Neural crest cell (in vitro differentiated cells): ENCODE results near the gene DBR1. TPM values are rescaled to one million over a fixed set of nuclear protein-coding genes. Genes with fewer than 3 reads are reported as not detected.

Source experiments
- DNase-seq: peaks from one replicate; pipeline ENCODE4 v3.0.0; 2021; ENCODE audit warnings: low read depth, mixed read lengths, low spot score
- H3K27ac Mint-ChIP-seq: one replicate; pipeline ENCODE4 v1.8.0; 2021; ENCODE audit warnings: mild to moderate bottlenecking, mixed read lengths; ENCODE audit not compliant: unreplicated experiment
- H3K27me3 Mint-ChIP-seq: 2 replicates; pipeline ENCODE4 v1.8.0; 2021; ENCODE audit warnings: low read depth, mild to moderate bottlenecking, mixed read lengths
- H3K36me3 Mint-ChIP-seq: 2 replicates; pipeline ENCODE4 v1.8.0; 2021; ENCODE audit warnings: low read depth, mild to moderate bottlenecking, mixed read lengths
- H3K4me1 Mint-ChIP-seq: 2 replicates; pipeline ENCODE4 v1.8.0; 2021; ENCODE audit warnings: mixed read lengths
- H3K4me3 Mint-ChIP-seq: one replicate; pipeline ENCODE4 v1.8.0; 2021; ENCODE audit warnings: mild to moderate bottlenecking, mixed read lengths
- H3K9me3 Mint-ChIP-seq: 2 replicates; pipeline ENCODE4 v1.8.0; 2021; ENCODE audit warnings: mixed read lengths
- total RNA-seq: library from RNA; stranded (reverse); gene quantifications from 2 replicates; pipeline ENCODE4 v1.2.1, GENCODE V29; 2021
- TF ChIP-seq, protein P1 (sequence below): fragments of 200-600 bp; sonication (generic); conservative IDR thresholded peaks from 2 replicates; pipeline ENCODE4 v1.5.0; 2021; ENCODE audit warnings: antibody characterized with exemption, mild to moderate bottlenecking

Gene DBR1
- total RNA-seq, 1 donor from 2014 or later = 25.6 TPM

DNA sequence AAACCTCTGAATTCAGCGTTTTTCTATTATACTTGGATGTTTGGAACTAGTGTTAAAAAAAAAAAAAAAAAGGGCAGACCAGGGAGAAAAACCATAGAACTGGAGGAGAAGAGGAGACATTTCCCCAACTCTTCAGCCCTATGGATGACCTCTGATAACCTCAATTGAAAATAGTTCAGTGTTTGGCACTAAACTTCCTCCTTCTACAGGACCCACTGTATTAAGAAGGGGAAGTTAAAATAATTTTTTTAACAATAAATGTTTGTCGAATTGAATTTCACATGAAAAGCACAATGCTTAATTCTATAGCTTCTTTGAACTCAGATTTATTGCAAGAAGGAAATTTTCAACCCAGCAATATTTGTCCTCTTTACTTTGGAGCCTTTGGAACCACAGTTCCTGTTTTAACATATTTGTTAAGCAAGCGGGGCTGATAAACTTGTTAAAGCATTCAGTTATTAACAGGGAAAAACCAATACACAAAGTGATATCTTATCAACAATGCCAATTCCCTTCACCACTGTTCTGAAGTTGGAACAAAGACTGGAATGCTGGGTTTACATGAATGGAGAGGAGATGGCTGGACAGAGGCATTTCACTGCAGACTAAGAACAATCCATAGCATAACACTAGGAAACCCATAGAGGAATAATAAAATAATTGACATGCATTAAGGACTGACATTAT lies 39.4 kb downstream of the DBR1 start:
- no peak for DNase-seq
- no peaks in the 10 kb centered on the region for H3K36me3 Mint-ChIP-seq
- no peaks in the 10 kb centered on the region for H3K27me3 Mint-ChIP-seq
- H3K4me1 Mint-ChIP-seq = peaks cover 8% of the 10 kb centered on the region
- no peak overlapping the region for H3K27ac Mint-ChIP-seq
- no peaks in the 10 kb centered on the region for H3K9me3 Mint-ChIP-seq
- TF ChIP-seq, protein P1, sequence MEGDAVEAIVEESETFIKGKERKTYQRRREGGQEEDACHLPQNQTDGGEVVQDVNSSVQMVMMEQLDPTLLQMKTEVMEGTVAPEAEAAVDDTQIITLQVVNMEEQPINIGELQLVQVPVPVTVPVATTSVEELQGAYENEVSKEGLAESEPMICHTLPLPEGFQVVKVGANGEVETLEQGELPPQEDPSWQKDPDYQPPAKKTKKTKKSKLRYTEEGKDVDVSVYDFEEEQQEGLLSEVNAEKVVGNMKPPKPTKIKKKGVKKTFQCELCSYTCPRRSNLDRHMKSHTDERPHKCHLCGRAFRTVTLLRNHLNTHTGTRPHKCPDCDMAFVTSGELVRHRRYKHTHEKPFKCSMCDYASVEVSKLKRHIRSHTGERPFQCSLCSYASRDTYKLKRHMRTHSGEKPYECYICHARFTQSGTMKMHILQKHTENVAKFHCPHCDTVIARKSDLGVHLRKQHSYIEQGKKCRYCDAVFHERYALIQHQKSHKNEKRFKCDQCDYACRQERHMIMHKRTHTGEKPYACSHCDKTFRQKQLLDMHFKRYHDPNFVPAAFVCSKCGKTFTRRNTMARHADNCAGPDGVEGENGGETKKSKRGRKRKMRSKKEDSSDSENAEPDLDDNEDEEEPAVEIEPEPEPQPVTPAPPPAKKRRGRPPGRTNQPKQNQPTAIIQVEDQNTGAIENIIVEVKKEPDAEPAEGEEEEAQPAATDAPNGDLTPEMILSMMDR = no peak
- no peak overlapping the region for H3K4me3 Mint-ChIP-seq

DNA sequence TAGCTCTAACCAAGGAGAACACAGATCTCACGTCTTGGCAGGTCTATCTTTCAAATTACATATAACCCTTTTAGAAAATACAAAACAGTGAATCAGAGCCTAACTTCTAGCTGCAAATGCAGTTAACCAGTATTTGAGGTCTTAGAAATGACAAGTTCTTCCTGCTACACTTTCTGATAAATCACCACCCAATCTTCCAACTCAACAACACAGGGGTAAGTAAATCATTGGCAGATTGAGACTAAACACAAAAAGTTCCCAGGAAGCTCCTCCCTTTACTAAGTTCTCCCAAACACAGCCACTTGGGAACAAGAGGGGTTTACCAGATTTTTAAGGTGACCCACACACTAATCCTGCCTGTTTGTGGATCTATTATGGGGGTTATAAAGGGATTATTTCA lies 42.5 kb downstream of the DBR1 start, which contains the start of gene A4GNT:
Gene A4GNT, minus strand, starts transcription at position 152 of the 400 bp plus-strand sequence. CDS start 1,134 bp downstream, outside the sequence.
- TF ChIP-seq, protein P1 = no peak
- no peak within 1 kb of the TSS for H3K27ac Mint-ChIP-seq
- no peak for DNase-seq
- no peaks in the 10 kb centered on the region for H3K36me3 Mint-ChIP-seq
- H3K27me3 Mint-ChIP-seq = no peaks in the 10 kb centered on the region
- H3K9me3 Mint-ChIP-seq = no peaks in the 10 kb centered on the region
- peaks cover 8% of the 10 kb centered on the region for H3K4me1 Mint-ChIP-seq
- H3K4me3 Mint-ChIP-seq = no peak within 1 kb of the TSS

DNA sequence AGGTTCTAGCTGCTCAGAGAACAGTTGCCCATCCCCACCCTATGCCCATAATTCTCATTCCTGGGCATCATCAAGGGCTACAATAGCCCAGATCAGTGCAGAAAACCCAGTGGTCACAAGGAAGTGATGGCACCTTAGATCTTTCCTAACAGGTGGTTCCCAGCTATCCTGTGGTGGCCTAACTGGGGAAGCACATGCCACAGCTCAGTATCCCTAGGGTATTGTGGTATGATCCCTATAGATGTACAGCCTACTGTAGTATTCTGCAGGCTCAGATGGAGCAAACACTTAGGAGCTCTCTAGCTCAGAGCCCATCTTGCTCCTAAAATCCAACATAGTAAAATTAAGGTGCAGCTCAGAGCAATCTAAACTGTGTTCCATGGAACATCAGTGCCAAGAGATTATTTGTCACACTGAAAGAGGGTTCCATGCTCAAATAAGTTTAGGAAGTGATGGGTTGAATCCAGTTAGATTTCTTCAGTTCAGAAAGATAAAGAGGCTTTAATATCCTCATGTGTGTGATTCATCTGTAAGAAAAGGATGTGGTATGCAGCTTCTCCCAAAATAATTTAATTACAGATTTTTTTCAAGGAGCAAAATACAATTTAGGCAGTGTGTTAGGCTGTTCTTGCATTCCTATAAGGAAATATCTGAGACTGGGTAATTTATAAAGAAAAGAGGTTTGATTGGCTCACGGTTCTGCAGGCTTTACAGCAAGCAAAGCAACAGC lies 46.9 kb downstream of the DBR1 start:
- peaks cover 2% of the 10 kb centered on the region for H3K9me3 Mint-ChIP-seq
- H3K27ac Mint-ChIP-seq = no peak overlapping the region
- no peak overlapping the region for H3K4me3 Mint-ChIP-seq
- TF ChIP-seq, protein P1 = no peak
- H3K27me3 Mint-ChIP-seq = no peaks in the 10 kb centered on the region
- no peak for DNase-seq
- H3K4me1 Mint-ChIP-seq = peaks cover 9% of the 10 kb centered on the region
- H3K36me3 Mint-ChIP-seq = no peaks in the 10 kb centered on the region

DNA sequence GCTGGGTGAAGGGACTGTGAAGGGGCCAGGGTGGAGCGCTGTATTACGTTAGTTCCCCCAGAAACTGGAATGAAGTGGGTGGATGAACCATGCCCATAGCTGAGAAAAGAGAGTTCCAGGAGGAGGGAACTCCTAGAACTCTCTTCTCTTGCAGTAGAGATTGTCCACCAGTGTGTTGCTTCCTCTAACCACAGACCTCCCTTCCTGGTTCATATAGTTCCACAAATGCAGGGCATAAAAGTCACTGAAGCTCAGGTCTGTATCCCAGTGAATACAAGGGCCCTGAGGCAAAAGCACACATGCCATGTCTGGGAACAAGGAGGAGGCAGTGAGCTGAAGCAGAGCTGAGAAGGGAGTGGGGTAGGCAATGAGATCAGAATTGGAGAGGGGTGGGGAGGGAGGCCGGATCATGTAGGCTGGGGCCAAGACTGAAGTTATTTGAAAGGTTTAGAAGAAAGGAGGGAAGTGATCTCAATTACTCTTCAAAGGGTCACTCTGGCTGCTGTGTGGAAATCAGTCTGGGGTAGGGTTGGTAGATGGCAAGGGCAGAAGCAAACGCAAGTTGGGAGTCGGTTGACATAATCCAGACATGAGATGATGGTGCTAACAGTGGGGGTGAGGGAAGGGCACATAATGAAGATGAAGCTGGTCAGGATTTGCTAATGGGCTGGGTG lies 49.0 kb downstream of the DBR1 start:
- no peak for DNase-seq
- Mint-ChIP-seq H3K9me3 (peaks cover 2% of the 10 kb centered on the region), H3K27ac (no peak overlapping the region), H3K4me3 (no peak overlapping the region), H3K27me3 (no peaks in the 10 kb centered on the region), H3K4me1 (peaks cover 9% of the 10 kb centered on the region), H3K36me3 (no peaks in the 10 kb centered on the region)
- TF ChIP-seq, protein P1 = no peak

DNA sequence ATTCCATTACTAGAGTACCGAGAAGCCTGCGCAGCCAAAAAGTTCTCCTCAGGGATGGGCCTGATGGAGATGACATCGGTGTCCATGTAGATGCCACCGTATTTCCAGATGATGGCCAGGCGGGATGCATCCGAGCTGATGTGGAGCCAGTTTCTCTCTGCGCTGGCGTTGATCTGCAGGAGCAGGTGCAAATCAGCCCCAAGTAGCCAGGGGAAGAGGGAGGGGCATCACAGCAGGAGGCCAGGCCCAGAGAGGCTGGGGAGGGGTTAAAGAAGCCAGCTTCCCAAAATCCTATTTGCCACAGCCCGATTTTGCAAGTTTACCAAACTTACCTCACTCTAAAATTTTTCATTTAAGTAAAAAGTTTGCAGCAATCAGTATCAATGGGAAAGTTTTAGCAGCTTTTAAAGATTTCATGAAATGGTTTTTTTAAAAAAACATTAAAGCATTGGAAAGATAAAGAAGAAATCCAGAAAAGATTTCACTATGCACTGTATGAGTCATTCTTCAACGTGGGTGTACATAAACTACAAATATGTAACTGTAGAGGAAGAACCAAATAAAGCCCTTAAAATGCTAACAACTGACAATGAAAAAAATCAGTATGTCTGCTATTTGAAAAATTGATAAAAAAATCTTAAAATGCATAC lies 49.9 kb downstream of the DBR1 start:
- H3K4me3 Mint-ChIP-seq = no peak overlapping the region
- TF ChIP-seq, protein P1 = no peak
- DNase-seq = no peak
- H3K27ac Mint-ChIP-seq = no peak overlapping the region
- peaks cover 9% of the 10 kb centered on the region for H3K4me1 Mint-ChIP-seq
- H3K27me3 Mint-ChIP-seq = no peaks in the 10 kb centered on the region
- H3K36me3 Mint-ChIP-seq = no peaks in the 10 kb centered on the region
- H3K9me3 Mint-ChIP-seq = peaks cover 2% of the 10 kb centered on the region
